Keratinocyte (primary cell): Measurements from ENCODE around the gene PJA2. TPM values are rescaled to one million over a fixed set of nuclear protein-coding genes. Genes with fewer than 3 reads are reported as not detected.

Experiments
- DNase-seq: peaks from one replicate; pipeline ENCODE4 v3.0.0-alpha.2; 2011; ENCODE audit warnings: low read depth, missing footprints, low spot score
- FAIRE-seq: peaks from 2 replicates; lab custom pipeline; 2011; peaks lifted over from hg19 to GRCh38; lab: Jason Lieb, UNC
- H2AFZ ChIP-seq: 2 replicates; pipeline ENCODE4 v1.6.0; 2012; ENCODE audit warnings: low read length, control low read depth, inconsistent platforms; ENCODE audit not compliant: control insufficient read depth
- H3K27ac ChIP-seq: 2 replicates; pipeline ENCODE4 v1.5.1; 2011; ENCODE audit warnings: low read length; ENCODE audit not compliant: control insufficient read depth, insufficient read depth
- H3K27me3 ChIP-seq: 3 replicates; pipeline ENCODE4 v1.6.0; 2011; ENCODE audit warnings: low read length; ENCODE audit not compliant: control insufficient read depth, insufficient read depth; ENCODE audit errors: extremely low read depth
- H3K36me3 ChIP-seq, 2 experiments: 2 replicates in 1 of 2; 3 replicates in 1 of 2; pipeline ENCODE4 v1.5.1; 2011; ENCODE audit warnings: low read length in 2 of 2, mild to moderate bottlenecking in 1 of 2; ENCODE audit not compliant: control insufficient read depth in 2 of 2, insufficient read depth in 2 of 2; ENCODE audit errors: extremely low read depth in 1 of 2
- H3K4me1 ChIP-seq: 3 replicates; pipeline ENCODE4 v1.5.1; 2011; ENCODE audit warnings: low read length; ENCODE audit not compliant: control insufficient read depth, insufficient read depth; ENCODE audit errors: extremely low read depth
- H3K4me2 ChIP-seq: 3 replicates; pipeline ENCODE4 v1.6.0; 2011; ENCODE audit warnings: low read depth, low read length; ENCODE audit not compliant: control insufficient read depth, insufficient read depth; ENCODE audit errors: extremely low read depth
- H3K4me3 ChIP-seq, 3 experiments: fragments of 200-600 bp in 1 of 3; sonication (generic) in 1 of 3; 2 replicates in 2 of 3; 3 replicates in 1 of 3; pipeline ENCODE4 v1.5.1; 2011 to 2016; ENCODE audit warnings: low read length in 3 of 3, mild to moderate bottlenecking in 3 of 3, control low read depth in 2 of 3, inconsistent platforms in 1 of 3, low read depth in 1 of 3, mixed read lengths in 1 of 3, mixed run types in 1 of 3, moderate library complexity in 1 of 3; ENCODE audit not compliant: control insufficient read depth in 2 of 3, insufficient read depth in 2 of 3; ENCODE audit errors: extremely low read depth in 1 of 3
- H3K79me2 ChIP-seq: 2 replicates; pipeline ENCODE4 v1.6.0; 2012; ENCODE audit warnings: low read length; ENCODE audit not compliant: control insufficient read depth, insufficient read depth
- H3K9ac ChIP-seq: 3 replicates; pipeline ENCODE4 v1.6.0; 2011; ENCODE audit warnings: low read length; ENCODE audit not compliant: control insufficient read depth, insufficient read depth; ENCODE audit errors: extremely low read depth
- H3K9me1 ChIP-seq: 3 replicates; pipeline ENCODE4 v1.6.0; 2011; ENCODE audit warnings: low read length; ENCODE audit not compliant: control insufficient read depth, insufficient read depth; ENCODE audit errors: extremely low read depth
- H3K9me3 ChIP-seq: 2 replicates; pipeline ENCODE4 v1.5.1; 2012; ENCODE audit warnings: low read depth, low read length; ENCODE audit not compliant: control insufficient read depth
- H4K20me1 ChIP-seq: 3 replicates; pipeline ENCODE4 v1.6.0; 2011; ENCODE audit warnings: low read length; ENCODE audit not compliant: control insufficient read depth, insufficient read depth; ENCODE audit errors: extremely low read depth
- CTCF ChIP-seq, 3 experiments: IDR thresholded peaks in 1 of 3; conservative IDR thresholded peaks in 1 of 3; optimal IDR thresholded peaks in 1 of 3; 2 replicates in 2 of 3; 3 replicates in 1 of 3; pipeline versions ENCODE3 to v1.5.1; 2011; ENCODE audit warnings: low read length in 3 of 3, mild to moderate bottlenecking in 3 of 3, moderate library complexity in 2 of 3, control low read depth in 1 of 3, inconsistent platforms in 1 of 3; ENCODE audit not compliant: insufficient read depth in 2 of 3; ENCODE audit errors: extremely low read depth in 1 of 3
- EZH2 ChIP-seq: IDR thresholded peaks from one replicate; pipeline ENCODE4 v1.6.1; 2012; ENCODE audit warnings: inconsistent platforms, mild to moderate bottlenecking, low read length, moderate library complexity
- dilution Hi-C: fragments of 300-500 bp; cut with MboI; formaldehyde crosslinking; loops from one replicate; pipeline ENCODE4 v1.7.0; 2020; ENCODE audit warnings: low sequenced_read_pairs; ENCODE audit not compliant: extremely low pct_ligation_motif_present
- polyA plus RNA-seq, 5 experiments: library from polyadenylated mRNA; depleted of rRNA in 3 of 5; stranded (reverse) in 3 of 5; stranded (forward) in 1 of 5; unstranded in 1 of 5; fragments of >200 nt; gene quantifications; 1 replicate in 1 of 5; 2 replicates in 3 of 5; 3 replicates in 1 of 5; pipeline versions ENCODE4 v1.2.1 to v1.2.3, GENCODE V29; 2011 to 2012; ENCODE audit warnings: missing spikeins in 2 of 5, low read depth in 1 of 5, low replicate concordance in 1 of 5

PJA2 gene
- polyA plus RNA-seq, 1 donor (not counting 4 experiments of a cell fraction or from before 2014, with no cell fraction given), result 49.3 TPM

- H3K9me1 ChIP-seq, result no peaks in the 10 kb centered on the region
- H3K9ac ChIP-seq, result no peak overlapping the region
- H3K36me3 ChIP-seq, result peaks cover 6 to 9% of the 10 kb centered on the region in 2 experiments
- FAIRE-seq (no peak), DNase-seq (no peak)
- H3K79me2 ChIP-seq, result no peaks in the 10 kb centered on the region
- TF ChIP-seq CTCF (optimal IDR thresholded peaks at IDR 0.05 in 1 of 3, IDR thresholded peaks at IDR 0.05 in 1 of 3, conservative IDR thresholded peaks at IDR 0.05 in 1 of 3; ENCODE audit: extremely low read depth in 1 of 3, insufficient read depth in 2 of 3, low read length in 3 of 3) (no peak), EZH2 (no peak)
- no peaks in the 10 kb centered on the region for H3K4me1 ChIP-seq
- H3K27ac ChIP-seq, result no peak overlapping the region
- no peak overlapping the region for H3K4me2 ChIP-seq
- H3K27me3 ChIP-seq, result no peaks in the 10 kb centered on the region
- no peaks in the 10 kb centered on the region for H3K9me3 ChIP-seq
- dilution Hi-C loops, result no loop called here
- H4K20me1 ChIP-seq, result no peaks in the 10 kb centered on the region
- no peak overlapping the region for H2AFZ ChIP-seq
- no peak overlapping the region for H3K4me3 ChIP-seq
Measured at GRCh38 chr5:109350537-109351270, 59.1 kb downstream of the PJA2 start.

DNA sequence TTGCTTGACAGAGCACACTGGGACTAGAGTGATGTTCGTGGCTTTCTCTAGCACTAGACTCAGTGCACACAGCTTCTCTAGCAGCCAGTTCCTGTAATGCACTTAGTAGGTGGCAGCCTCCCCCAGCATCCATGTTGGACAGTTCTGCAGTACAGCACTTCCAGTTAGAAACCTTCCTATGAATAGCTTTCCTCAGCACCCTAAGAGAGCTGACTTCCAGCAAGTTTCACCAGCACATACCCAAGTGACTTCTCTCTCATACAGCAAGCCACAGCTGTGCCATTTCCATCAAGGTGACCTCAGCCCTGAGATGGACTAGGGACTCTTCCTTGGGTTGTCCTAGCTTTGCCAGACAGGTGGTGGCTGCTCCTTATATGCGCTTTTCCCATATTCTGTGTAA, 60.4 kb downstream of the PJA2 start:
- no peak overlapping the region for H2AFZ ChIP-seq
- FAIRE-seq, result no peak
- H3K36me3 ChIP-seq, result peaks cover 8 to 9% of the 10 kb centered on the region in 2 experiments
- H3K4me2 ChIP-seq, result no peak overlapping the region
- no peak overlapping the region for H3K4me3 ChIP-seq
- no peaks in the 10 kb centered on the region for H3K9me3 ChIP-seq
- no peaks in the 10 kb centered on the region for H4K20me1 ChIP-seq
- H3K27me3 ChIP-seq, result no peaks in the 10 kb centered on the region
- DNase-seq, result no peak
- no peak overlapping the region for H3K9ac ChIP-seq
- H3K27ac ChIP-seq, result no peak overlapping the region
- H3K79me2 ChIP-seq, result no peaks in the 10 kb centered on the region
- H3K9me1 ChIP-seq, result no peaks in the 10 kb centered on the region
- dilution Hi-C loops, result no loop called here
- H3K4me1 ChIP-seq, result no peaks in the 10 kb centered on the region
- TF ChIP-seq CTCF (optimal IDR thresholded peaks at IDR 0.05 in 1 of 3, IDR thresholded peaks at IDR 0.05 in 1 of 3, conservative IDR thresholded peaks at IDR 0.05 in 1 of 3; ENCODE audit: extremely low read depth in 1 of 3, insufficient read depth in 2 of 3, low read length in 3 of 3), result no peak
- TF ChIP-seq EZH2, result no peak
